GM18858 (cell line): ENCODE measurements around the gene MLANA.
A peak's percentile ranks its signal among the peaks of the same experiment; 100 is the strongest.

Experiments
- ATAC-seq: cut with Tn5 transposase; IDR thresholded peaks from one replicate; pipeline ENCODE4 v1.9.1; 2021; ENCODE audit not compliant: unreplicated experiment

MLANA gene

DNA sequence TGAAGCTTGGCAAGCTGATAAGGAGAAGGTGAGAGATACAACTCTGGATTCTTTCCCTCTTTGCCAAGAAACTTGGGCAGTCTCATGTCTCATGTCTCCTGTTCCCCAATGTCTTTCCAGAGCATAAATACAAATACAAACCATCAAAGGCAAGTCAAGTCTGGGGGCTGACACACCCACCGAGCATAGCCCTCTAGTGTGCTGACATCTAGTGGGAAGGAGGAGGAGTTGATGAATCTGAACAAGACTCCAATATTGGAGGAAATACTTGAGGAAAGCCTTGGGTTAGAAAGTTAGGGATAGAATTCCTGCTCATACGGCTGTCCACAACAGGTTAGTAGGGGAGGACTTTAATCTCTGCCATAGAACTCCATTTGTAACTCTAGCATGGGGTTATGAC, 8.6 kb downstream of the MLANA start:
- ATAC-seq = no peak

DNA sequence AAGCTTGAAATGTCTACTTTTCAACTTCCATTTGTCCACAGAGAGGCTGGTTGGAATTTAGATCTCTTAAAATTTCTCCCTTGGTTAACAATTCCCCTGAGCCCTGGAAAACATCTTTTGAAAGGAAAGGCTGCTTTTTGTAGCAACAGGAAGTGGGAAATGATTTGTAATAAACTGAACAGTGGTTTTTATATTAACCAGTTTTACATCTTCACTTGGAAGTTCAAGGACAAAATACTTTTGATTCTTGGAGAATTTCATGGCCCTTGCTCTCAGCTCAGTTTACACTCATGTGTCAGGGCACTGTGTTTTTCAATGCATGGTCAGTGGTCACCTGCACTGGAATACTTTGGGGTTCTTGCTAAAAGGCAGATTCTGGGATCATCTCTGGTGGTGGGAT, 9.9 kb downstream of the MLANA start:
- ATAC-seq = no peak

DNA sequence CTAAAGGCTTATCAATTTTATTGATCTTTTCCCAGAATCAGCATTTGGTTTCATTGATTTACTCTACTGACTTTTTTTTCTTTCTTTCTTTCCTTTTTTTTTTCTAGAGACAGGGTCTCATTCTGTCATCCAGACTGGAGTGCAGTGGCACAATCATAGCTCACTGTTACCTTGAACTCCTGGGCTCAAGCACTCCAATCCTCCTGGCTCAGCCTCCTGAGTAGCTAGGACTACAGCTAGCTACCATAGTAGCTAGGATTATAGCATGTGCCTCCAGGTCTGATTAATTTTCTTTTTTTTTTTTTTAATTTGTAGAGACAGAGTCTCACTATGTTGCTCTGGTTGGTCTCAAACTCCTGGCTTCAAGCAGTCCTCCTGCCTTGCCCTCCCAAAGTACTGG, 11.7 kb downstream of the MLANA start:
- ATAC-seq = no peak

DNA sequence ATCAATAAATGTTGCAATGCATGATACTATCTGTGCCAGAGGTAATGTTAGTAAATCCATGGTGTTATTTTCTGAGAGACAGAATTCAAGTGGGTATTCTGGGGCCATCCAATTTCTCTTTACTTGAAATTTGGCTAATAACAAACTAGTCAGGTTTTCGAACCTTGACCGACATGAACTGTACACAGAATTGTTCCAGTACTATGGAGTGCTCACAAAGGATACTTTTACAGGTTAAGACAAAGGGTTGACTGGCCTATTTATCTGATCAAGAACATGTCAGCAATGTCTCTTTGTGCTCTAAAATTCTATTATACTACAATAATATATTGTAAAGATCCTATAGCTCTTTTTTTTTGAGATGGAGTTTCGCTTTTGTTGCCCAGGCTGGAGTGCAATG, 18.2 kb downstream of the MLANA start:
- ATAC-seq = no peak

DNA sequence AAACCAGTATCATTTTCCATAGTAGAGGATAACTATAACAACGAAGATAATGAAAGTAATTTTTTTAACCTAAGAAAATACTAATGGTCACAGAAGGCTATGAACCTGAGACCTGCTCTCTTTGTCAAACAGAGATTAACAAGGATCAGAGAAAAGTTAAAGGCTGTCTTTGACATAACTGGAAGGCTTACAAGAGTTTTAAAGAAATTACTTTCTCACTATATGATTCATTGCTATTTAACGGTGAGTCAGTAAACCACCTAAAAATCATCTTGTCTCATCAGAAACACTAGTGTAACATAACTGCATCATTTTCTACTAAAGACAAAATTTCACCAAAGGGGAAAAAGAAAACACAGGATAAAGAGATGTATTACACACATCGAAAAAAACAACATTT, 19.3 kb downstream of the MLANA start:
- ATAC-seq = no peak

DNA sequence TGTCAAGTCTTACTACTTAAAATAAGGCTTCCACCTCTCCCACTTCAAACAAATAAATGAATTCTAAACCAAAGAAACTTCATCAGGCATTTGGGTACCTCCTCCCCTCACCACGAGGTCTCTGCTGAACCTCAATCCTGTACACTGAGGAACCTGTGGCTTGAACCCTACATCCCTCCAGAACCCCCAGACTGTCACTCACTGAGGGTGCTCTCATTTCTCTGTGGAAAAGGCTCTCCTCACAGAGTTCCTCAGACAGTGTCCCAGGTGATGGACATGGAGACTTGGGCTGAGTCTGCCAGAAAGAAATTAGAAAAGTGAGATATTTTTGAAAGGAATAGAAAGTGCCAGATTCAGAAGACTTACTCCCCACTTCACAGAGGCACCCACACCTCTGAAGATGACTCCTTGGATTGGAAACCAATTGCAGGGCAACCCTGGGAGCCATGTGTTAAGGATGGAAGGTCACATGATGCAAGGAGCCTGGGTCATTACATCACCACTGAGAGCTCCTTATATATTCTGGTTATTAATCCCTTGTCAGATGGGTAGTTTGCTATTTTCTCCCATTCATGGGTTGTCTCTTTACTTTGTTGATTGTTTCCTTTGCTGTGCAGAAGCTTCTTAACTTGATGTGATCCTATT, 19.8 kb downstream of the MLANA start:
- ATAC-seq = no peak

DNA sequence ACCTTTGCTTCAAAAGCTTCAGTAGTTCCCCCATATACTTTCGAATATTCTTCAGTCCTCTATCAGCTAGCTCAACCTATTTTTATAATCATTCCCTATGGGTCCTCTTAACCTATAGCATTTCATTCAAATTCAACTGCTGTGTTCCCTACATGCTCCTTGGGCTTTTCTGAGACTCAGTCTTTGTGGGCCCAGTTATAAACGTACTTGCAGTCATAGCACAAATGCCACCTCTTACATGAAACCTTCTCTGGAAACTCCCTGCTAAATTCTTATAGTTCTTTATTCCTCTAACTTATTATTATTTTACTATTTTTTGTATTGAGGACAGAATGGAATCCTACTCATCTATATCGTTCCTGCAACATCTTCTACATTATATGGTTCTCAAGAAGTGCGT, 24.7 kb downstream of the MLANA start:
- ATAC-seq = no peak

DNA sequence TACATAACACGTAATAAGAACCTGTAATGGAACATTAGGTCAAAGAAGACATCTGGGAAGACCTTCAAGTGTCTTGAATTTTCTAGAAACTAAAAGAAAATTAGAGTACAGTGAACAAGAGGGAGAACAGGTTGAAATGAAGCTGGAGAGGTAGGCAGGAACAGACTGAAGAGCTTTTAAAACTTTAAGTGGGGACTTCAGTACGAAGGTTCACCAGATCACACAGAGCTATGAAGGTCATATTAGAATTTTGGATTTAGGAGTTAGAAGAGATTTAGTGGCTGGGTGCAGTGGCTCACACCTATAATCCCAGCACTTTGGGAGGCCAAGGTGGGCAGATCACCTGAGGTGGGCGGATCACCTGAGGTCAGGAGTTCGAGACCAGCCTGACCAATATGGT, 26.6 kb downstream of the MLANA start:
- no peak for ATAC-seq

DNA sequence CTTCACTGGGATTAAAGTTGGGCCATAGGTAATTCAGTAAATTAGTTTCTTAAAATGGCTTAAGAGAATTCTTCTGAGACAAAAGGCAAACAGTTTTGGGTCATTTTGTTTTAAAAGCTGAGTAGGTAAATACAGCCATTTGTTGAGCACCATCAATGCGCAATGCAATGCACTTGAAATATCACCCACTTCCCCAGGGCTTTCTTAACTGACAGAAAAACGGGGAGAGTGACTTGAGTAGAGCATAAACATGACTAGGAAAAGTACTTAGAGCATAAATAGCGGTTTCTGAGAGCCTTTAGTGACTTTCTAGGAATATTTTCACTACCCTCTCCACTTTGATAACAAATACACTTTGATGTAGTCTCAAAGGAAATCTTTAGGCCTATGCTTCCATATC, 27.2 kb downstream of the MLANA start:
- ATAC-seq = no peak

DNA sequence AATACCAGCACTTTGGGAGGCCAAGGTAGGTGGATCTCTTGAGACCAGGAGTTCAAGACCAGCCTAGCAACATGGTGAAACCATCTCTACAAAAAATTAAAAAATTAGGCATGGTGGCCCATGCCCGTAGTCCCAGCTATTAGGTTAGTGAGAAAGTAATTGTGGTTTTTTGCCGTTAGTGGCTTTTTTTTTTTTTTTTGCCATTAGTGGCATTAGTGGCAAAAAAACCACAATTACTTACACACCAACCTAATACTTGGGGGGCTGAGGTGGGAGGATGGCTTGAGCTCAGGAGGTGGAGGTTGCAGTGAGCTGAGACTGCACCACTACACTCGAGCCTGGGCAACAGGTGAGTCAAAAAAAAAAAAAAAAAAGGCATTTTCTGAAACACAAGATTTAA, 27.8 kb downstream of the MLANA start:
- ATAC-seq = no peak

DNA sequence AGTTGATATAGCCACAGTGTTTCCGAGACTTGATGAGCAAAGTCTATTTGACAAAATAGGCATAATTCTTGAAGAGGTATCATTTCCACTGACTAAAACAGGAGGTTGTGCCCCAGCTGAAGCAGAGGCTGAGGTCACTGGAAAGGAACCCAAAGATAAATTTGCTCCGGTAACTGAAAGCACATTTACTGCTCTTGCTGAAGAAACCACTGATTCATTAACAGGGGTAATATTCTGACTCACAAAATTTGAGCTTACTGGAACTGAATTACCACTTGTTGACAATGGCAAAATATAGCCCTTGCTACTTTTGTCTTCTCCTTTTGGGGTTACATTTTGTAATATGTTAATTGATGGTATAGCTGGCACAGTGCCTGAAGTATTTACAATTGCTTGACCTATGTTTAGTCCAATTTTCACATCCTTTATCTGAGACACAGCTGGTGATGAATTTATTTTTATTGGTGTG, 30.2 kb downstream of the MLANA start:
- ATAC-seq = no peak

DNA sequence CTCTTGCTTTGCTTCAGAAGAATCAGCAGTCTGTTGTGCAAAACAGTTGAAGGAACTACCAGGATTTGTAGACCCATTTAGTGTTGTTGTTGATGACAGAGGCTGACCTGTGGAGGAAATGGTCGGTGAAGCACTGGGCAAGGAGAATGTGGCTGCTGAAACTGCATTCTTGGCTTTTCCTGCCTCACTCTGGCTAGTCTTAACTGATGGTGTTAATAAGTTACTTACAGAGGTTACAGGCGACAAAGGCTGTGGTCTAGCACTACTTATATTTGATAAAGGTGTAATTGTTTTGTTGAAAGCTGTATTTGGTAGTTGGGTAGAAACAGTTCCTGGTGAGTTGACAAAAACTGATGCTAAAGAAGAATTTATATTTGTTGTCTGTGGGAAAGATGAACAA, 31.5 kb downstream of the MLANA start:
- ATAC-seq = no peak

DNA sequence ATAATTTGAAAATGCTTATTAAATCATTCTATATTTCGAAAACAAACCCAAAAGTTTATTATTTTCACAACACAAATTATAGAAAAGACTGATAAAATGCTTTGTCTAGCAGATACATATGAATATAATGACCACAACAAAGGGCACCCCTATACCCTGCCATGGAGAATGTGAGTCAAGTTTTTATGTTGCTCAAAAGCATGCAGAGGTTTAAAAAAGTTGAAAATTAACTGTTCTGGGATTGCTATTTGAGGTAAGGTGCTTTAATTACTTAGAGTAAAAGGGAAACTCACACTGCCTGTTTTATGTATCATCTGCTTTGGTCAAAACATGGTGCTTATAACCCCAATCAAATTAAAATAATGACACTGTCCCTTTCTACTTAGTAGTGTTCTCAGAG, 41.0 kb downstream of the MLANA start:
- ATAC-seq = no peak

DNA sequence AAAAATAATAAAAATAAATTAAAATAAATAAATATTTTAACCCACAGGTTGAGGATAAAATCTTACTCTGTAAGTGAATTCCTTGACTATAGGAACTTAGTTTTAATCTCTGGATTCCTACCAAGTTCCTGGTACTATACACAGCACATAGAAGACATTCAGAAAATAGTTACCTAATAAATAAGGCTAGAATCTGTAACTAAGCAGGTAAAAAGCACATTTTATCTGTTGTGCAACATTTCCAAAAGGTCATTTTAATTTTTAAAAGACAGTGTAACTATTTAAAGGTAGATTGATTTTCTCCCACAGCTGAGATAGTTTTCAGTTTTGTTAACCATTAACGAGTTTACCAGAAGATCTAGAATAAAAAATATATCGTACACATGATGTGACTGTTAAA, 47.8 kb downstream of the MLANA start:
- no peak for ATAC-seq

DNA sequence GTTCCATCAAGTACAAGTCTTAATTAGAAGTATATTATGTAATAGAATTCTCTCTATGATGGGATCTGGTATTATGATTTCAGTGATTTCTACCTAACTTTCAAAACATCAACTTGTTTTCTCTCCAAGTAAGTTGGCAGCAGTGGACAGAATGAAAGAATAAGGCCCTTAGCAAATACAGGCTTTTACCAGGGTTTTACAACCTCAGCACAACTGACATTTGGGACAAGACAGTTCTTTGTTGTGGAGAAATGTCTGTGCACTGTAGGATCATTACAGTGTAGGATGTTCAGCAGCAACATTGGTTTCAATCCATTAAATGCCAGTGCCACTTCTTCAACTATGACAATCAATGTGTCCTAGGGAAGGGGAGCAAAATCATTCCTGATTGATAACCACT, 48.8 kb downstream of the MLANA start:
- no peak for ATAC-seq

DNA sequence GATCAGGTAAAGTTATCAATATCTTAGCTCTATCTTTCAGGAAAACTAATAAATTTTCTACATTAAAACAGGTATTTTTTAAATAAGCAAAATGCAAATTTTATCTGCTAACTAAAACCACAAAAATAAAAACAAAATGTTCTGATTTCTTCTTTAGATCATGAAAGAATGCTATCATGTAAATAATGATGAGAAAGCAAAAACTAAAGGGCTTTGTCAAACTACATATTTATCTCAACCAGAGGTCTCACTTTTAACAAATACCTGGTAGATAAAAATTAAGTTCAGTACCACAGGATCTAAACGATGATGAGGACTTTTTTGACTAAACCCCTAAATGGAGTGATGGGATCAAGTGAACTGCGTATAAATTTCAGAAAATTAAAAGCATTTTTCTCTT, 50.5 kb downstream of the MLANA start:
- ATAC-seq = no peak

DNA sequence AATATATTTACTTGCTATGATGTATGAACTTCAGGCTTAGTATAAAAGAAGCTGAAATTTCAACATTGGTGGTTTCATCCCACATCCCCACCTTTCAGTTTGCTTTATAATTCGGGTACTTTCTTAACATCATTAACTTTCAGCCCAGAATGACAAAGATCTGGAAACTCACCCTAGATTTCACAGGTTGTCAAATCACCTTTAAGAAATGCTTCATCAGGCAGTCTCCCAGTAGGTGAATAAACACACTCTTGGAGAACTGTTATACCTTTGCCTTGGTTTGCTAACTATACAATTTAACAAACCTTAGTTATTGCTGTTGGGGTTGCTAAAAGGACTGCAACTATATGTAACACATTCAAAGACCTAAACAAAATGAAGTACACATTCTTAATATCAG, 54.4 kb downstream of the MLANA start:
- ATAC-seq = no peak

DNA sequence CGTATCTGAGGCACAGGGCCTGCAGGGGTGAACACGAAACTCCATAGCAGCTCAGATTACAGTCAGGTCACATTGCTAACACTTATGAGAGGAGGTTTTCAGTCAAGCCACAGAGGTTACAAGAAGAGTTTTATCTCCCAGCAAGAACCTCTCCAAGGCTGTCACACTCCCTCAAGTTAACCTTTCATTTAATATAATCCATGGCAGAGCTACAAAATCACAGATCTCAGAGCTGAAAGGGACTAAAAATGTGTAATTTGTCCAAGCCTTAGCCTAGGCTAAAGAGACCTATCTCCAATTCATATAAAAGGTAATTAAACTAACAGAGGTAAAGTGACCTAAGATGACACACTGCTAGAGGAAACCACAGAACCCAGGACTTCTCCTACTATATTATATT, 57.2 kb downstream of the MLANA start:
- no peak for ATAC-seq

DNA sequence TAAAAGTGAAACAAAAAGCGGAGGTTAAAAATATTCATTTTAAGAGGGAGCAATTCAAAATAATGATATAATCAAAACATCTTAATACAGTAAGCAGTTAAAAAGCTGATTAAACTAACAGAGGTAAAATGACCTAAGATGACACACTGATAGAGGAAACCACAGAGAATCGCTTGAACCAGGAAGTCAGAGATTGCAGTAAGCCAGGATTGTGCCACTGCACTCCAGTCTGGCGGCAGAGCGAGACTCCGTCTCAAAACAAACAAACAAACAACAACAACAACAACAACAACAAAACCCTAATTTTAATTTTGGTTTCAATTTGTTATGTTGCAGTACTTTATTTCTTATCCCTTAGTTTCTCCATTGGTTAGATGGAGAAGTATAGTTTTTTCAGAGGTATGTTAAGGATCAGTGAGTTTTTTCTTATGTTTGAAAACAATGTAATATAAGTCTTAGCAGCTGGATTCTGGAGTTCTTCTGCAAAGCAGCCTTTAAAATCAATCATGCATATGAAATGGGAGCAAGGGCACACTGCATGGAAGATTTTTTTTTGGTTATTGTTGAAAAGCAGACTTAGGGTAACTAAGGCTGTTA, 58.5 kb downstream of the MLANA start:
- ATAC-seq = peak; percentile 77

DNA sequence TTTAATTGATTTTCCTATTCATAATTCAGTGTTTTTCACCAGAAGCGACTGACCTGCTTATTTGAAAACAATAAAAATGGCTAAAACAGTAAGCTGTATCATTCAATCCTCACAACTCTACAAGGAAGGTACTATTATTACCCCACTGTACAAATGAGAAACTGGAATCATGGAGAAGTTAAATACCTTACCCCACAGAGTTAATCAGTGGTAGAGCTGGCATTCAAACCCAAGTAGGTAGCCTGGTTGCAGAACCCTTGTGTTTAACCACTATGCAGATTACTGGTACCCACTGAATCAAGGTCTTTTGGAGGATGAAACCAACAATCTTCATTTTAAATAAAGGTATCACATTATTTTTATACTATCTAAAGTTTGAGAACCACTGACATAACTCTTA, 59.6 kb downstream of the MLANA start:
- no peak for ATAC-seq

DNA sequence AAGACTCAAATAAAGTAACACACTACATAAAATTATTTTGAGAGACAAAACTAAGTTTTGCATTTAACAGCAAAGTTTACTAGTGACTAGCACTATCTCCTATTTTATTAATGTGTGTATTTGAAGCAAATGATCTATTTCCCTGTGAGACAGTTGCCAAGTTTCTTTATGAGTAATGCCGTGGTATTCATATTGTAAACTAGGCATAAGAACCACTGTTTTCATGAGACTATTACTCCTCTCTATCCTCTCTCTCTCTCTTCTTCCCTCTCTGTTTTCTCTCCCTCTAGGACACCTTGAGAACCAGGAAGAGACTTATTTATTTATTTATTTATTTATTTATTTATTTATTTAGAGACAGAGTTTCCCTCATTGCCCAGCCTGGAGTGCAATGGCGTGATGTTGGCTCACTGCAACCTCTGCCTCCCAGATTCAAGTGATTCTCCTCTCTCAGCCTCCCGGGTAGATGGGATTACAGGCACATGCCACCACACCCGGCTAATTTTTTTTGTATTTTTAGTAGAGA, 61.1 kb downstream of the MLANA start:
- no peak for ATAC-seq

DNA sequence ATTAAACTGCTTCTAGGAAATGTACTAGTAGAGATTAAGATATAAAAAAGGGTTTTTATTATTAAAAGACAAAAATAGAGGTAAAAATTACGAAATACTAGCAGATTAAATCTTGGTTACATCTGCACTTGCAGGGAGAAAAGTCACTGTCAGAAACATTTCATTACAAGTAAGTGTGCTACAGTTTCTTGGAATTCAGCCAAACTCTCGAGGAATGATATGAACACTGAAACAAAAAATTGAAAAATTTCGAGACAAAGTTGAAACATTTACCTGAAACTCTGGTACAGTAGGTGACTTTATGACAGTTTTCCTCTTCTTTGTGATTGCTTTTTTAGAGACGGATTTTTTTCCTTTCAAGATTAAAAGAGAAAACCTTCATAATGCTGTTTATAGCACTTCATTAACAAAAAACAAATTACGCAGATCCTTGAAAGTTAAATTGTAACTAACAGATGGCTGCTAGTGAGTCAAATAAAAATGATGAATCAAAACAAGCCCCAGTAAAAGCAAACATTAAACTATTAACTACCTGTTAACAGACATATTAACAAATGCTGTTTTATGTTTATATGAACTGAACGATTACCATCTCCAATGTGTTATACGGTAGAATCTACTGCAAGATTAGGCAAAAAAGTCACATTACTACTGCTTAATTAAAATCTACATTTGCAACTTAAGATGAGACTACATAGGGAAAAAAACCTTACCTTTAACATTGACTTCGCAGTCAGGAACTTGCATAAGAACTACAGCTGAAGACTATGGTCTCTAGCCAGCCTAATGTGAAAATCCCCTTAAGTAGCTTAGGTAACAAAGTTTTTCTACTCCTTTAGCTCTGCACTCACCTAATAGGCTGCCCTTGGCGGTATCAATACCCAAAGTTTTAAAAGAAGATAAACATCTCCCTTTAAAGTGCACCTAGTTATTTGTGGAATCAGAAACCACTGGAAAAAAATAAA, 63.3 kb downstream of the MLANA start:
- ATAC-seq = no peak
